Sigmoid colon (tissue), 7 donors: Measurements from ENCODE around the gene KIF26A. TPM values are rescaled to one million over a fixed set of nuclear protein-coding genes. Genes with fewer than 3 reads are reported as not detected.

Experiments
- DNase-seq: peaks from one replicate; pipeline ENCODE4 v3.0.0-alpha.2; 2019
- H3K27ac ChIP-seq, 4 donors: fragments of 200-600 bp; sonication (generic); one replicate each; pipeline ENCODE4 v1.5.1; 2016 to 2019; ENCODE audit warnings: mild to moderate bottlenecking in 1 of 4
- H3K27me3 ChIP-seq, 3 donors: fragments of 200-600 bp; sonication (generic); one replicate each; pipeline ENCODE4 v1.5.1; 2019; ENCODE audit warnings: mild to moderate bottlenecking in 1 of 3
- H3K36me3 ChIP-seq, 4 donors: fragments of 200-600 bp; sonication (generic); one replicate each; pipeline ENCODE4 v1.5.1; 2016 to 2019
- H3K4me1 ChIP-seq, 4 donors: fragments of 200-600 bp; sonication (generic); one replicate each; pipeline ENCODE4 v1.5.1; 2017 to 2019
- H3K4me3 ChIP-seq, 4 donors: fragments of 200-600 bp; sonication (generic); one replicate each; pipeline ENCODE4 v1.5.1; 2017 to 2019; ENCODE audit warnings: mild to moderate bottlenecking in 2 of 4, moderate library complexity in 1 of 4
- H3K9me3 ChIP-seq, 4 donors: fragments of 200-600 bp in 3 of 4; sonication (generic) in 3 of 4; one replicate each; pipeline versions ENCODE4 v1.5.1 to v1.6.1; 2013 to 2019
- EP300 ChIP-seq, 4 donors: sonication (generic); formaldehyde crosslinking; IDR thresholded peaks; one replicate each; pipeline ENCODE4 v1.6.1; 2017; ENCODE audit warnings: antibody characterized with exemption in 4 of 4
- POLR2A ChIP-seq, 2 donors: fragments of 450-650 bp; IDR thresholded peaks; one replicate each; pipeline ENCODE4 v1.6.1; 2016; ENCODE audit warnings: antibody characterized with exemption in 2 of 2, mild to moderate bottlenecking in 2 of 2, moderate library complexity in 2 of 2
- POLR2AphosphoS5 ChIP-seq, 4 donors: sonication (generic); formaldehyde crosslinking; IDR thresholded peaks; one replicate each; pipeline ENCODE4 v1.6.1; 2017; ENCODE audit warnings: antibody characterized with exemption in 4 of 4
- WGBS, 2 donors: extraction: QIAGEN DNeasy Blood & Tissue Kit; methylation state at CpG; one replicate each; pipeline ENCODE4 v1.1.7; 2013; 5-methylcytosine and 5-hydroxymethylcytosine counted together
- intact Hi-C: fragments of 100-400 bp; cut with DNase I; formaldehyde crosslinking; loops from one replicate; pipeline ENCODE4 v1.15.1; 2023
- polyA plus RNA-seq, 3 donors: library from polyadenylated mRNA; stranded (reverse); fragments of 200-250 nt; gene quantifications; one replicate each; pipeline ENCODE4 v1.2.3, GENCODE V29; 2013
- total RNA-seq, 4 donors: library from RNA; depleted of rRNA; stranded (reverse); fragments of >200 nt; gene quantifications; one replicate each; pipeline ENCODE4 v1.1.0, GENCODE V29; 2016
- TF ChIP-seq, protein P1 (sequence below), 4 experiments: fragments of 450-650 bp in 3 of 4; fragments of 200-600 bp in 1 of 4; IDR thresholded peaks; one replicate each; pipeline ENCODE4 v1.5.1; 2016 to 2019; ENCODE audit warnings: antibody characterized with exemption in 4 of 4, mild to moderate bottlenecking in 3 of 4, moderate library complexity in 2 of 4
- donor health status: healthy with polysubstance abuse.
- donor health status: Bipolar disorder and iron deficiency.
- donor health status: healthy.

Gene KIF26A
- total and polyA plus RNA-seq, 7 donors: 0.60 to 4.2 (median 2.1) TPM

DNA sequence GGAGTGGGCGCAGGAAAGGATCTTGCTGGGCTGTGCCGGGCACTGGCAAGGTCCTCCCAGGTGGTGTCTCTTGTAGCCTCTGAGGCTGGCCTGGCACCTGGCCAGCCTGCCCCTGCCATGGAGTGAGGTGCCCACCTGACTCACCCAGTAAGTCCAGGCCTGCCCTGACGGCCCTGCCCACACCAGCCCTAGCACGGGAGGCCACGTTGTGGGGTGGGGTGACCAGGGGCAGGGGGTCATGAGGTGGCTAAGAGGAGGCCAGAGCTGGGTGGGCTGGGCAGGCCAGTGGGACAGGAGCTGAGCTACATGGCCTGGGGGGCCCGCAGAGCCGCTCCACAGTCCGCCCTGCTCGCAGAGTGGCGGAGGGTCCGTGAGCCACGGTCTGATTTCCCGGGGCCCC is 45.4 kb downstream of the KIF26A start:
- Histone ChIP-seq H3K9me3 (no peaks in the 10 kb centered on the region), H3K36me3 (no peaks in the 10 kb centered on the region), H3K27me3 (peaks cover 0 to 8% (median 2%) of the 10 kb centered on the region in 3 donors), H3K27ac (no peak overlapping the region), H3K4me3 (no peak overlapping the region), H3K4me1 (no peaks in the 10 kb centered on the region)
- intact Hi-C loops: no loop called here
- no peak for DNase-seq
- TF ChIP-seq, protein P1, sequence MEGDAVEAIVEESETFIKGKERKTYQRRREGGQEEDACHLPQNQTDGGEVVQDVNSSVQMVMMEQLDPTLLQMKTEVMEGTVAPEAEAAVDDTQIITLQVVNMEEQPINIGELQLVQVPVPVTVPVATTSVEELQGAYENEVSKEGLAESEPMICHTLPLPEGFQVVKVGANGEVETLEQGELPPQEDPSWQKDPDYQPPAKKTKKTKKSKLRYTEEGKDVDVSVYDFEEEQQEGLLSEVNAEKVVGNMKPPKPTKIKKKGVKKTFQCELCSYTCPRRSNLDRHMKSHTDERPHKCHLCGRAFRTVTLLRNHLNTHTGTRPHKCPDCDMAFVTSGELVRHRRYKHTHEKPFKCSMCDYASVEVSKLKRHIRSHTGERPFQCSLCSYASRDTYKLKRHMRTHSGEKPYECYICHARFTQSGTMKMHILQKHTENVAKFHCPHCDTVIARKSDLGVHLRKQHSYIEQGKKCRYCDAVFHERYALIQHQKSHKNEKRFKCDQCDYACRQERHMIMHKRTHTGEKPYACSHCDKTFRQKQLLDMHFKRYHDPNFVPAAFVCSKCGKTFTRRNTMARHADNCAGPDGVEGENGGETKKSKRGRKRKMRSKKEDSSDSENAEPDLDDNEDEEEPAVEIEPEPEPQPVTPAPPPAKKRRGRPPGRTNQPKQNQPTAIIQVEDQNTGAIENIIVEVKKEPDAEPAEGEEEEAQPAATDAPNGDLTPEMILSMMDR (IDR thresholded peaks at IDR 0.05): no peak
- TF ChIP-seq EP300 (IDR thresholded peaks at IDR 0.05) (no peak), POLR2AphosphoS5 (IDR thresholded peaks at IDR 0.05) (no peak), POLR2A (IDR thresholded peaks at IDR 0.05) (no peak)
- WGBS, 2 donors: 77 to 81% methylated on average over 13 of the region's 13 CpGs

DNA sequence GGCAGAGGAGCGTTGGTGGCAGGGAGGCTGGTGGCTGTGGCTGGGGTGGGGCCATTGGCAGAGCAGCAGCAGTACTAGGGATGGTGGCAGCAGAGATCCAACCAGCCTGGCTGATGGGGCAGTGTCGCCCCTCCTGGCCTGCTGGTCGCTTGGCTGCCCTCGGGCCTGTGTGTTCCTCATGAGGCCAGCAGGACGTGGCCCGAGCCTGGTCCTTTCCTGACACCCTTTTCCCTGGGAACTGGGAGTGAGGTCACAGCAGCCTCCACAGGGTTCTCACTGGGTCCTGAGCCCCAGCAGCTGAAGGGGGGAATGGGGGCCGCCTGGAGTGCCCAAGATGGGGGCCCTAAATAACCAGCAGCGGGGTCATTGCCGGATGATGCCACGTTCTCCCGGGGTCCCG is 46.1 kb downstream of the KIF26A start:
- TF ChIP-seq EP300 (IDR thresholded peaks at IDR 0.05): no peak
- no peak for TF ChIP-seq POLR2A (IDR thresholded peaks at IDR 0.05)
- TF ChIP-seq, protein P1 (IDR thresholded peaks at IDR 0.05): no peak
- TF ChIP-seq POLR2AphosphoS5 (IDR thresholded peaks at IDR 0.05): no peak
- Histone ChIP-seq H3K4me1 (no peaks in the 10 kb centered on the region), H3K36me3 (no peaks in the 10 kb centered on the region), H3K9me3 (no peaks in the 10 kb centered on the region), H3K4me3 (no peak overlapping the region), H3K27ac (no peak overlapping the region), H3K27me3 (peaks cover 0 to 8% (median 2%) of the 10 kb centered on the region in 3 donors)
- 49 to 68% methylated on average over 12 of the region's 12 CpGs for WGBS, 2 donors
- intact Hi-C loops: no loop called here
- DNase-seq: no peak

DNA sequence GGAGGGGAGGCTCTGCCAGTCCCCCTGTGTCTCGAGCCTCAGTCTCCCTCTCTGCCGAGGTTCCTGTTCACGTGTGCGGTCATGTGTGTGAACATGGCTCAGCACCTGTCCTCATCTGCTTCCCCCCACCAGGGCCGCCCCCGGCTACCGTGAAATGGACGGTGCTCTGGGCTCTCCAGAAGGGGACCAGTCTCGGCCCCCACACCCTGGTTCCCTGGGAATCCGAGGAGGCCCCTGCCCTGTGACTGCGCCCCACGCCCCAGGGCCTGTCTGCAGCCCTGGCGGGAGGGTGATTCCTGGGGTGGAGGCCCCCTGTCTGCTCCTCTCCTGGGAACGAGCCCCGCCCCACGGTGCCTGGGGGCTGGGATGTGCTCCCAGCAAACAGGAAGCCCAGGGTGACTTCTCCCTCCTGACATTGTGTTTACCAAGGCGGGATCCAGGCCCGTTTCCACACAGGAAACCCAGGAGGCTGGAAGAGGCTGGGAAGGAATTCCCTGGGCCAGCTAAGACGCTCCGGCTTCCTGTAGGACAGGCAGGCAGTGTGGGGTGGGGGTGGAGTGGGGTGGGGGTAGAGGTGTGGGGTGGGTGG is 46.6 kb downstream of the KIF26A start:
- H3K27ac ChIP-seq: no peak overlapping the region
- intact Hi-C loops: no loop called here
- DNase-seq: no peak
- 25 to 51% methylated on average over 20 of the region's 20 CpGs for WGBS, 2 donors
- H3K9me3 ChIP-seq: no peaks in the 10 kb centered on the region
- peaks cover 0 to 8% (median 2%) of the 10 kb centered on the region in 3 donors for H3K27me3 ChIP-seq
- TF ChIP-seq POLR2AphosphoS5 (IDR thresholded peaks at IDR 0.05) (no peak), EP300 (IDR thresholded peaks at IDR 0.05) (no peak), POLR2A (IDR thresholded peaks at IDR 0.05) (no peak)
- TF ChIP-seq, protein P1 (IDR thresholded peaks at IDR 0.05): no peak
- H3K4me1 ChIP-seq: no peaks in the 10 kb centered on the region
- no peaks in the 10 kb centered on the region for H3K36me3 ChIP-seq
- H3K4me3 ChIP-seq: no peak overlapping the region

DNA sequence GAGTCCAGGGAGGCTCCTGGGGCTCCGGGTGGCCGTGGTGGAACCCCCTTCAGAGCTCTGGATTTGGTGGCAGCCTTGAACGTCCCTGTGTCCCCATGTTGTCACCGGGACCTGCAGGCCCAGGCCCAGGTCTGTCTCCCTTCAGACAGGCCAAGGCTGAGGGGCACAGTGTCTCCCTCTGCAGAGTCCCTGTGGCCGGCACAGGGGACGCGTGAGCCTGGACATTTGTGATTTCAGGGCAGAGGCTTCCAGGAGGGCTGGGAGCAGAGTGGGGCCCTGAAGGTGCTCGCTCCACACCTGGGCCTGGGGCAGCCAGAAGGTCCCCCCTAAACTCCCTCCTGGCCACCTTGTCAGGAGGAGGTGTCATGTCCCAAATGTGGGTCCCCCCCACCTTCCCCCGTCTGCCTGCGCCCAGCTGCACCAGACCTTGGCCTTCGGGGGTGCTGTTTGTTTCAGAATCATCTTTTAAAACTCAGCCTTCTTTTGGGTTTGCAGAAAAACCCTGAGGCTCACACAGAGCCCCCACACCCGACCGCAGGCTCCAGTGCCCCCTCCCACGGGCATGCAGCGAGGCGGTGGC is 47.6 kb downstream of the KIF26A start:
- 80 to 85% methylated on average over 16 of the region's 16 CpGs for WGBS, 2 donors
- no peak for DNase-seq
- Histone ChIP-seq H3K27ac (no peak overlapping the region), H3K4me1 (no peaks in the 10 kb centered on the region), H3K4me3 (no peak overlapping the region), H3K36me3 (no peaks in the 10 kb centered on the region), H3K27me3 (peaks cover 0 to 8% (median 2%) of the 10 kb centered on the region in 3 donors), H3K9me3 (no peaks in the 10 kb centered on the region)
- TF ChIP-seq EP300 (IDR thresholded peaks at IDR 0.05): no peak
- TF ChIP-seq POLR2A (IDR thresholded peaks at IDR 0.05): no peak
- TF ChIP-seq, protein P1 (IDR thresholded peaks at IDR 0.05): no peak
- no peak for TF ChIP-seq POLR2AphosphoS5 (IDR thresholded peaks at IDR 0.05)
- intact Hi-C loops: no loop called here
